ENCODE data around the gene GSK3B.

DNA sequence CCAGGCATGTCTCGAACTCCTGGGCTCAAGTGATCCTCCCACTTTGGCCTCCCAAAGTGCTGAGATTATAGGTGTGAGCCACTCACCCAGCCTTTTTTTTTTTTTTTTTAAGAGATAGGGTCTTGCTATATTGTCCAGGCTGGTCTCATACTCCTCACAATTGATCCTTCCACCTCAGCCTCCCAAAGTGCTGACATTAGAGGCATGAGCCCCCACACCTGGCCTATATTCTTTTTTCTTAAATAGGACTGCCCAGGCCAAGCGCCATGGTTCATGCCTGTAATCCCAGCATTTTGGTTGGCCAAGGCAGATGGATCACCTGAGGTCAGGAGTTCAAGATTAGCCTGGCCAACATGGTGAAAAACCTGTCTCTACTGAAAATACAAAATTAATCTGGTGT is 299.8 kb downstream of the GSK3B start:
- TF ChIP-seq, protein P1, sequence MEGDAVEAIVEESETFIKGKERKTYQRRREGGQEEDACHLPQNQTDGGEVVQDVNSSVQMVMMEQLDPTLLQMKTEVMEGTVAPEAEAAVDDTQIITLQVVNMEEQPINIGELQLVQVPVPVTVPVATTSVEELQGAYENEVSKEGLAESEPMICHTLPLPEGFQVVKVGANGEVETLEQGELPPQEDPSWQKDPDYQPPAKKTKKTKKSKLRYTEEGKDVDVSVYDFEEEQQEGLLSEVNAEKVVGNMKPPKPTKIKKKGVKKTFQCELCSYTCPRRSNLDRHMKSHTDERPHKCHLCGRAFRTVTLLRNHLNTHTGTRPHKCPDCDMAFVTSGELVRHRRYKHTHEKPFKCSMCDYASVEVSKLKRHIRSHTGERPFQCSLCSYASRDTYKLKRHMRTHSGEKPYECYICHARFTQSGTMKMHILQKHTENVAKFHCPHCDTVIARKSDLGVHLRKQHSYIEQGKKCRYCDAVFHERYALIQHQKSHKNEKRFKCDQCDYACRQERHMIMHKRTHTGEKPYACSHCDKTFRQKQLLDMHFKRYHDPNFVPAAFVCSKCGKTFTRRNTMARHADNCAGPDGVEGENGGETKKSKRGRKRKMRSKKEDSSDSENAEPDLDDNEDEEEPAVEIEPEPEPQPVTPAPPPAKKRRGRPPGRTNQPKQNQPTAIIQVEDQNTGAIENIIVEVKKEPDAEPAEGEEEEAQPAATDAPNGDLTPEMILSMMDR (optimal IDR thresholded peaks at IDR 0.05 in 1 of 3, IDR thresholded peaks at IDR 0.05 in 1 of 3, conservative IDR thresholded peaks at IDR 0.05 in 1 of 3; ENCODE audit: extremely low read depth in 1 of 3, insufficient read depth in 2 of 3, low read length in 3 of 3), result no peak
- TF ChIP-seq EZH2 (IDR thresholded peaks at IDR 0.05; ENCODE audit: low read length), result no peak
